GM19238 (cell line): ENCODE data around the gene ARIH2.
"Not testable (repeated sequence)": the region's sequence is repeated elsewhere in the genome, so short reads cannot be mapped to it uniquely, and the experiment has no call there.

Source experiments
- DNase-seq: peaks from one replicate; pipeline ENCODE4 v3.0.0; 2011; ENCODE audit warnings: low spot score; ENCODE audit not compliant: insufficient read length

The ARIH2 gene

GRCh38 chr3:48918388-48919214 is at the start of gene ARIH2:
ARIH2 (plus strand) TSS chr3:48918842; CDS start chr3:48927559, 8,717 bp downstream.
- DNase-seq, result peak; percentile 89

GRCh38 chr3:48877671-48878070 is 41.0 kb upstream of the ARIH2 start:
- no peak for DNase-seq

GRCh38 chr3:48879307-48879993 is 39.2 kb upstream of the ARIH2 start:
- DNase-seq, result no peak

GRCh38 chr3:48879994-48880377 is 38.7 kb upstream of the ARIH2 start:
- DNase-seq, result no peak

GRCh38 chr3:48881006-48881405 is 37.6 kb upstream of the ARIH2 start:
- no peak for DNase-seq

- DNase-seq, result no peak
These were observed 37.0 kb upstream of the ARIH2 start for GRCh38 chr3:48881652-48882114.

GRCh38 chr3:48885753-48886152 is 32.9 kb upstream of the ARIH2 start:
- no peak for DNase-seq

GRCh38 chr3:48891606-48892005 is 27.0 kb upstream of the ARIH2 start:
- no peak for DNase-seq

GRCh38 chr3:48894516-48894915 is 24.1 kb upstream of the ARIH2 start:
- no peak for DNase-seq

- no peak for DNase-seq
These were observed 21.7 kb upstream of the ARIH2 start for GRCh38 chr3:48896936-48897335.

GRCh38 chr3:48897460-48898376 is 20.9 kb upstream of the ARIH2 start:
- no peak for DNase-seq

- DNase-seq, result peak; percentile 92
These were observed 20.0 kb upstream of the ARIH2 start, which contains the start of gene SLC25A20 for GRCh38 chr3:48898383-48899234. SLC25A20 (minus strand) TSS chr3:48898882; CDS start chr3:48898794, 88 bp downstream.

- DNase-seq, result no peak
These were observed 19.4 kb upstream of the ARIH2 start for GRCh38 chr3:48899273-48899672.

- not testable (repeated sequence) for DNase-seq
These were observed 11.6 kb upstream of the ARIH2 start for GRCh38 chr3:48907026-48907425.

GRCh38 chr3:48915296-48915695 is 3.3 kb upstream of the ARIH2 start:
- DNase-seq, result no peak

GRCh38 chr3:48919215-48920138 is 835 bp downstream of the ARIH2 start:
- DNase-seq, result peak; percentile 33

- no peak for DNase-seq
These were observed 8.1 kb downstream of the ARIH2 start for GRCh38 chr3:48926425-48927392.

- no peak for DNase-seq
These were observed 9.3 kb downstream of the ARIH2 start for GRCh38 chr3:48927928-48928327.
